ENCODE data around the gene PCDHGA2.
"Not testable (repeated sequence)": the region's sequence is repeated elsewhere in the genome, so short reads cannot be mapped to it uniquely, and the experiment has no call there.

Gene PCDHGA2

DNA sequence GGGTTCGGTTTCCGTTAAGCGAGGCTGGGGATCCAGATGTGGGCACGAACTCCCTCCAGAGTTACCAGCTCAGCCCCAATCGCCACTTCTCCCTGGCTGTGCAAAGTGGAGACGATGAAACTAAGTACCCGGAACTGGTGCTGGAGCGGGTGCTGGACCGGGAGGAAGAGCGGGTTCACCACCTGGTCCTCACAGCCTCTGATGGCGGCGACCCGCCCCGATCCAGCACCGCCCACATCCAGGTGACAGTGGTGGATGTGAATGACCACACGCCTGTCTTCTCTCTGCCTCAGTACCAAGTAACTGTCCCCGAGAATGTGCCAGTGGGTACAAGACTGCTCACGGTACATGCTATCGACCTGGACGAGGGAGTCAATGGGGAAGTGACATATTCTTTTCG, 44.8 kb downstream of the PCDHGA2 start:
- no peak for DNase-seq (ENCODE audit: low read depth)

DNA sequence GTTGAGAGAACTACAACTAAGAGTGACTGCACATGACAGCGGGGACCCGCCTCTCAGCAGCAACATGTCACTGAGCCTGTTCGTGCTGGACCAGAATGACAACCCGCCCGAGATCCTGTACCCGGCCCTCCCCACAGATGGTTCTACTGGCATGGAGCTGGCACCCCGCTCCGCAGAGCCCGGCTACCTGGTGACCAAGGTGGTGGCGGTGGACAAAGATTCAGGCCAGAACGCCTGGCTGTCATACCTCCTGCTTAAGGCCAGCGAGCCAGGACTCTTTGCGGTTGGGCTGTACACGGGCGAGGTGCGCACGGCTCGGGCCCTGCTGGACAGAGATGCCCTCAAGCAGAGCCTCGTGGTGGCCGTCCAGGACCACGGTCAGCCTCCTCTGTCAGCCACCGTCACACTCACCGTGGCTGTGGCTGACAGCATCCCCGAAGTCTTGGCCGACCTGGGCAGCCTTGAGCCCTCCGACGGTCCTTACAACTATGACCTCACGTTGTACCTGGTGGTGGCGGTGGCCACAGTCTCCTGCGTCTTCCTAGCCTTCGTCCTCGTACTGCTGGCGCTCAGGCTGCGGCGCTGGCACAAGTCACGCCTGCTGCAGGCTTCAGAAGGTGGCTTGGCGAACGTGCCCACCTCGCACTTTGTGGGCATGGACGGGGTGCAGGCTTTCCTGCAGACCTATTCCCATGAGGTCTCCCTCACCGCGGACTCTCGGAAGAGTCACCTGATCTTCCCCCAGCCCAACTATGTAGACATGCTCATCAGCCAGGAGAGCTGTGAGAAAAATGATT, 46.1 kb downstream of the PCDHGA2 start:
- DNase-seq (ENCODE audit: low read depth): no peak

DNA sequence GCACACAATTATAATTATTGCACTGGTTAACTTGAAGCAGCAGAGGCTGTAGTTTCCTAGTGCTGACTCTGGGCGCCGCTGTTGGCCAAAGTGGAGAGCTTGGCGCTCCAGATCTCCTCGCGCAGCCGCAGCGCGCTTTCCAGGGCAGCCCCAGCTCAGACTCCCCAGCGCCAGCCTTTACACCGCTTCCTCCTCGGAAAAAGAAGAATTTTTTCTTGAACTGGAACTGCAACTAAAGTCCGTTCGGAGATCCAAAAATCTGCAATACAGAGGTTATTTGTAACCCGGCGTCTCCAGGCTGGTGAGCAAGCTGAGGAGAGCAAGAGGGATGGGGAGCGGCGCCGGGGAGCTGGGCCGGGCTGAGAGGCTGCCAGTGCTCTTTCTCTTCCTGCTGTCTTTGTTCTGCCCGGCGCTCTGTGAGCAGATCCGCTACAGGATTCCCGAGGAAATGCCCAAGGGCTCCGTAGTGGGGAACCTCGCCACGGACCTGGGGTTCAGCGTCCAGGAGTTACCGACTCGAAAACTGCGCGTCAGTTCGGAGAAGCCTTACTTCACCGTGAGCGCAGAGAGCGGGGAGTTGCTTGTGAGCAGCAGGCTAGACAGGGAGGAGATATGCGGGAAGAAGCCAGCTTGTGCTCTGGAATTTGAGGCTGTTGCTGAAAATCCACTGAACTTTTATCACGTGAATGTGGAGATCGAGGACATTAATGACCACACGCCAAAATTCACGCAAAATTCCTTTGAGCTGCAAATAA, 49.2 kb downstream of the PCDHGA2 start, which contains the start of gene PCDHGB4:
TSS of gene PCDHGB4 (plus strand) at position 142 of the 755 bp plus-strand sequence. CDS start at position 329, 187 bp downstream.
- not testable (repeated sequence) for DNase-seq (ENCODE audit: low read depth)

DNA sequence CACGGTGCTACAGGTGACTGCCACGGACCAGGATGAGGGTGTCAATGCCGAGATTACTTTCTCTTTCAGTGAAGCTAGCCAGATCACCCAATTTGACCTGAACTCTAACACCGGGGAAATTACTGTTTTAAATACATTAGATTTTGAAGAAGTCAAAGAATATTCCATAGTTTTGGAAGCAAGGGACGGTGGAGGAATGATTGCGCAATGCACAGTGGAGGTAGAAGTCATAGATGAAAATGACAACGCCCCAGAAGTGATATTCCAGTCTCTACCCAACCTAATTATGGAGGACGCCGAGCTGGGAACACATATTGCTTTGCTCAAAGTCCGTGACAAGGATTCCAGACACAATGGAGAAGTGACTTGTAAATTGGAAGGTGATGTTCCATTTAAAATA, 50.1 kb downstream of the PCDHGA2 start:
- no peak for DNase-seq (ENCODE audit: low read depth)

DNA sequence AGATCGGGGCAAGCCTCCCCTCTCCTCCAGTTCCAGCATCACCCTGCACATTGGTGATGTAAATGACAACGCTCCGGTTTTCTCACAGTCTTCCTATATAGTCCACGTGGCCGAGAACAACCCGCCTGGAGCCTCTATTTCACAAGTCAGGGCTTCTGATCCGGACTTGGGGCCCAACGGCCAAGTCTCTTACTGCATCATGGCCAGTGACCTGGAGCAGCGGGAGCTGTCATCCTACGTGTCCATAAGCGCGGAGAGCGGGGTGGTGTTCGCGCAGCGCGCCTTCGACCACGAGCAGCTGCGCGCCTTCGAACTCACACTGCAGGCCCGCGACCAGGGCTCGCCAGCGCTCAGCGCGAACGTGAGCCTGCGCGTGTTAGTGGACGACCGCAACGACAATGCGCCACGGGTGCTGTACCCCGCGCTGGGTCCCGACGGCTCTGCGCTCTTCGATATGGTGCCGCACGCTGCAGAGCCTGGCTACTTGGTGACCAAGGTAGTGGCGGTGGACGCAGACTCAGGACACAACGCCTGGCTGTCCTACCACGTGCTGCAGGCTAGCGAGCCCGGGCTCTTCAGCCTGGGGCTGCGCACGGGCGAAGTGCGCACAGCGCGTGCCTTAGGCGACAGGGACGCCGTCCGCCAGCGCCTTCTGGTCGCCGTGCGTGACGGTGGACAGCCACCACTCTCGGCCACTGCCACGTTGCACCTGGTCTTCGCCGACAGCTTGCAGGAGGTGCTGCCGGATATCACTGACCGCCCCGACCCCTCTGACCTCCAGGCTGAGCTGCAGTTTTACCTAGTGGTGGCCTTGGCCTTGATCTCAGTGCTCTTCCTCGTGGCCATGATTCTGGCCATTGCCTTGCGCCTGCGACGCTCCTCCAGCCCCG, 50.8 kb downstream of the PCDHGA2 start:
- no peak for DNase-seq (ENCODE audit: low read depth)

DNA sequence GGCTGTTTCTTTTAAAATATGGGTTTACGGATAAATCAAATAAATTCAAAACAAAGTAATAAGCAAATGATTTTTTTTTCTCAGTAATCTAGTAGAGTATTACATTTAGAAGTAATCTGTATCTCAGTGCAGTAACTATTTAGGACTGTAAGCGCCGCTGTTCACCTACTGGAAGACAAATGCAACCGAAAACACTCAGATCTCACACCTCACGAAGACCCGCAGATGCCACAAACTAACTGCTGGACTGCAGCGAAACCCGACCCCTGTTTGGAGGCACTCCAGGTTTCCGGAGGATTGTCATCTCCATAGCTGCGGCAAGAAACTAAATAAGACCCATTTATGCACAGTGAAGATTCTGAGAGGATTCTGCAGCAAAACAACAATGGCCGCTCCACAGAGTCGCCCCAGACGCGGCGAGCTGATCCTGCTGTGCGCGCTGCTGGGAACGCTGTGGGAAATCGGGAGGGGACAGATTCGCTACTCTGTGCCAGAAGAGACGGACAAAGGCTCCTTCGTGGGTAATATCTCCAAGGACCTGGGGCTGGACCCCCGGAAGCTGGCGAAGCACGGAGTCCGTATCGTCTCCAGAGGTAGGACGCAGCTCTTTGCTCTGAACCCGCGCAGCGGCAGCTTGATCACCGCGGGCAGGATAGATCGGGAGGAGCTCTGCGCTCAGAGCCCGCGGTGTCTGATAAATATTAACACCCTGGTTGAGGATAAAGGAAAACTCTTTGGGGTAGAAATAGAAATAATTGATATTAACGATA, 54.1 kb downstream of the PCDHGA2 start, which contains the start of gene PCDHGA8:
TSS of gene PCDHGA8 (plus strand) at position 205 of the 770 bp plus-strand sequence. CDS start at position 386, 181 bp downstream.
- no peak for DNase-seq (ENCODE audit: low read depth)
